Measurements from ENCODE around the gene CRIM1. TPM values are rescaled to one million over a fixed set of nuclear protein-coding genes. Genes with fewer than 3 reads are reported as not detected.
A peak's percentile ranks its signal among the peaks of the same experiment; 100 is the strongest.
"Not testable (repeated sequence)": the region's sequence is repeated elsewhere in the genome, so short reads cannot be mapped to it uniquely, and the experiment has no call there.

Gene CRIM1
- total RNA-seq, result 58.3 to 69.7 TPM (median 61.8 TPM) in 3 replicates

DNA sequence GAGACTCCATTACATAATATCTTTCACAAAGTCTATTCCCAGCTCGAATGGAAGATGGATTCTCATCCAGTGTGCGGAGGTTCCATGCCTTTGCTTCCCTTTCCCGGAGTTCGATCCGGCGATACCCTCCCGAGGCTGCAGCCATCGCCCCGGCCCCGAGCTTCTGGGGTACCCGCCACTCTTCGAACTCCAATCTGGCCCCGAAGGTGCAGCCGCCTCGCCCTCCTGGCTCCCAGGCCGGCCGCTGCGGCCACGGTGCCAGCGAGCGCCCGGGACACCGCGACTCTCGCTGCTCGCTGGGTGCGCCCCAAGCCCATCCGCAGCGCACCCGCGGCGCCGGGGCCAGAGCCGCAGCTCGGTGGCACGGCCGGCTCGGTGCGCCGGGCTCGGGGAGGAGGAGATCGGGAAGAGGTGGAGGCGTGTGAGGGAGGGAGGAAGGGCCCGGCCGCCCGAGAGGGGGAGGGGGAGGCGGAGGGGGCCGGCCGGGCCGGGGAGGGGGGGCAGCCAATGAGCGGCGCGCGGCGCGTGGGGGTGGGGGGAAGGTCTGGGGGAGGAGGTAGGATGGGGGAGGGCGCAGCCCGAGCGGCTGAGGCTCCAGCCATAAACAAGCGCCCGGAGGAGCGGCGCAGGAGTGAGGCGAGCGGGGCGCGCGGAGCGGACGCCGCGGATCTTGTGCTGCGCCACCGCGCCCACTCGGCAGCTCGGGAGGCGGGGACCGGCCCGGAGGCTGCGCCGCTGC lies at the start of gene CRIM1:
Gene CRIM1, plus strand, starts transcription at position 628 of the 739 bp plus-strand sequence. CDS start 515 bp downstream, outside the sequence.
- peaks cover 56% of the 10 kb centered on the region for H3K4me1 Mint-ChIP-seq
- peak within 1 kb of the TSS; percentile 85 for H3K27ac Mint-ChIP-seq
- DNase-seq (ENCODE audit: low spot score in 2 of 2, unreplicated experiment in 2 of 2), result peak; percentile 77 to 83
- no peaks in the 10 kb centered on the region for H3K36me3 Mint-ChIP-seq
- no peaks in the 10 kb centered on the region for H3K27me3 Mint-ChIP-seq (ENCODE audit: low read depth)
- TF ChIP-seq CTCF (IDR thresholded peaks at IDR 0.05; ENCODE audit: unreplicated experiment), result no peak
- no peaks in the 10 kb centered on the region for H3K9me3 Mint-ChIP-seq
- H3K4me3 Mint-ChIP-seq, result peak within 1 kb of the TSS; percentile 98

DNA sequence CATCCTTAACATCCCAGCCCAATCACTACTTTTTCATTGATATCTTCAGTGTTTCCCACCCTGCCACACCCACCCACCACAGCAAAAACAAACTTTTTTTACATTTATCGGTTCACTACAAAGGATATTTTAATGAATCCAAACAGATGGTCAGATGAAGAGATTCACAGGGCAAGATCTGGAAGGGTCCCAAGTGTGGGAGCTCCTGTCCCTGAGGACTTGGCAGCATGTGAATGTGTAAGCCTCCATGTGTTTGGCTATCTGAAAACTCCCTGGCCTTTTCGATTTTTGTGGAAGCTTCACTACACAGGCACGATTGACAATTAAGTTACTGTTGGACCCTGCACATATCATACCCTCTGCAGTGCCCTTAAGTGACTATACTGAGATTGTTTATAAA lies 48.1 kb upstream of the CRIM1 start:
- DNase-seq (ENCODE audit: low spot score in 2 of 2, unreplicated experiment in 2 of 2), result no peak
- peaks cover 1% of the 10 kb centered on the region for H3K4me1 Mint-ChIP-seq
- no peaks in the 10 kb centered on the region for H3K27me3 Mint-ChIP-seq (ENCODE audit: low read depth)
- peaks cover 30% of the 10 kb centered on the region for H3K9me3 Mint-ChIP-seq
- H3K36me3 Mint-ChIP-seq, result no peaks in the 10 kb centered on the region
- H3K4me3 Mint-ChIP-seq, result no peak overlapping the region
- H3K27ac Mint-ChIP-seq, result no peak overlapping the region
- no peak for TF ChIP-seq CTCF (IDR thresholded peaks at IDR 0.05; ENCODE audit: unreplicated experiment)

DNA sequence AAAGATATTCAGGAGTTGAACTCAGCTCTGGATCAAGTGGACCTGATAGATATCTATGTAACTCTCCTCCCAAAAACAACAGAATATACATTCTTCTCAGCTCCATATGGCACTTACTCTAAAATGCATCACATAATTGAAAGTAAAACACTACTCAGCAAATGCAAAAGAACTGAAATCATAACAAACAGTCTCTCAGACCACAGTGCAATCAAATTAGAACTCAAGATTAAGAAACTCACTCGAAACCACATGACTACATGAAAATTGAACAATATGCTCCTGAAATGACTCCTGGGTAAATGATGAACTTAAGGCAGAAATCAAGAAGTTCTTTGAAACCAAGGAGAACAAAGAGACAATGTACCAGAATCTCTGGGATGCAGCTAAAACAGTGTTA lies 45.1 kb upstream of the CRIM1 start:
- not testable (repeated sequence) for H3K36me3 Mint-ChIP-seq; H3K4me1 Mint-ChIP-seq; DNase-seq (ENCODE audit: low spot score in 2 of 2, unreplicated experiment in 2 of 2); H3K27me3 Mint-ChIP-seq (ENCODE audit: low read depth); H3K4me3 Mint-ChIP-seq
- Mint-ChIP-seq H3K9me3 (peaks cover 41% of the 10 kb centered on the region), H3K27ac (peak overlapping the region; percentile 31)

DNA sequence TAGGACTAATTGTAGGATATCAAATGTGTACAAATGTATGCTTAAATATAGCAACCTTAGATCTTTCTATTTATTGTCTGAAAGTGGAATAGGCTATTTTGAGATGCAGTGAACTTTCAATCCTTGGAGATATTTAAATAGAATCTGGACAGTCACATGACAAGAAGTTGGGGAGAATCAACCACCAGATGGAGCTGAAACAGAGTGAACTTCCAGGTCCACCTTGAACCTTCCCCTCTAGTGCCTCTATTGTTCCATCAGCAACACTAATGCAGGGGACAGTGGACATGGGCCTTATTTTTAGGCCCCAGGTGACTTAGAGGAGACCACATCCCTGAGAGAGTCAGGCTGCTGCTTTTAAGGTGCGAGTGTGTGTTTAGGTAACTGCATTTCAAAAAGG lies 37.0 kb upstream of the CRIM1 start:
- H3K4me1 Mint-ChIP-seq, result no peaks in the 10 kb centered on the region
- H3K27ac Mint-ChIP-seq, result no peak overlapping the region
- no peak overlapping the region for H3K4me3 Mint-ChIP-seq
- no peak for TF ChIP-seq CTCF (IDR thresholded peaks at IDR 0.05; ENCODE audit: unreplicated experiment)
- peaks cover 2% of the 10 kb centered on the region for H3K36me3 Mint-ChIP-seq
- DNase-seq (ENCODE audit: low spot score in 2 of 2, unreplicated experiment in 2 of 2), result no peak
- H3K9me3 Mint-ChIP-seq, result peaks cover 18% of the 10 kb centered on the region
- H3K27me3 Mint-ChIP-seq (ENCODE audit: low read depth), result no peaks in the 10 kb centered on the region

- H3K27me3 Mint-ChIP-seq (ENCODE audit: low read depth), result no peaks in the 10 kb centered on the region
- no peak overlapping the region for H3K4me3 Mint-ChIP-seq
- no peak for DNase-seq (ENCODE audit: low spot score in 2 of 2, unreplicated experiment in 2 of 2)
- H3K27ac Mint-ChIP-seq, result no peak overlapping the region
- no peaks in the 10 kb centered on the region for H3K4me1 Mint-ChIP-seq
- no peaks in the 10 kb centered on the region for H3K36me3 Mint-ChIP-seq
- H3K9me3 Mint-ChIP-seq, result peaks cover 7% of the 10 kb centered on the region
- no peak for TF ChIP-seq CTCF (IDR thresholded peaks at IDR 0.05; ENCODE audit: unreplicated experiment)
Measured at GRCh38 chr2:36322108-36322507, 33.5 kb upstream of the CRIM1 start.

- H3K4me3 Mint-ChIP-seq, result no peak overlapping the region
- H3K27ac Mint-ChIP-seq, result no peak overlapping the region
- peaks cover 7% of the 10 kb centered on the region for H3K9me3 Mint-ChIP-seq
- no peak for DNase-seq (ENCODE audit: low spot score in 2 of 2, unreplicated experiment in 2 of 2)
- H3K4me1 Mint-ChIP-seq, result peaks cover 23% of the 10 kb centered on the region
- no peak for TF ChIP-seq CTCF (IDR thresholded peaks at IDR 0.05; ENCODE audit: unreplicated experiment)
- no peaks in the 10 kb centered on the region for H3K27me3 Mint-ChIP-seq (ENCODE audit: low read depth)
- no peaks in the 10 kb centered on the region for H3K36me3 Mint-ChIP-seq
Measured at GRCh38 chr2:36326286-36326685, 29.3 kb upstream of the CRIM1 start.
